Keratinocyte (primary cell): ENCODE measurements around the gene UGCG. TPM values are rescaled to one million over a fixed set of nuclear protein-coding genes. Genes with fewer than 3 reads are reported as not detected.

Source experiments
- DNase-seq: peaks from one replicate; pipeline ENCODE4 v3.0.0-alpha.2; 2011; ENCODE audit warnings: low read depth, missing footprints, low spot score
- FAIRE-seq: peaks from 2 replicates; lab custom pipeline; 2011; peaks lifted over from hg19 to GRCh38; lab: Jason Lieb, UNC
- H2AFZ ChIP-seq: 2 replicates; pipeline ENCODE4 v1.6.0; 2012; ENCODE audit warnings: low read length, control low read depth, inconsistent platforms; ENCODE audit not compliant: control insufficient read depth
- H3K27ac ChIP-seq: 2 replicates; pipeline ENCODE4 v1.5.1; 2011; ENCODE audit warnings: low read length; ENCODE audit not compliant: control insufficient read depth, insufficient read depth
- H3K27me3 ChIP-seq: 3 replicates; pipeline ENCODE4 v1.6.0; 2011; ENCODE audit warnings: low read length; ENCODE audit not compliant: control insufficient read depth, insufficient read depth; ENCODE audit errors: extremely low read depth
- H3K36me3 ChIP-seq, 2 experiments: 2 replicates in 1 of 2; 3 replicates in 1 of 2; pipeline ENCODE4 v1.5.1; 2011; ENCODE audit warnings: low read length in 2 of 2, mild to moderate bottlenecking in 1 of 2; ENCODE audit not compliant: control insufficient read depth in 2 of 2, insufficient read depth in 2 of 2; ENCODE audit errors: extremely low read depth in 1 of 2
- H3K4me1 ChIP-seq: 3 replicates; pipeline ENCODE4 v1.5.1; 2011; ENCODE audit warnings: low read length; ENCODE audit not compliant: control insufficient read depth, insufficient read depth; ENCODE audit errors: extremely low read depth
- H3K4me2 ChIP-seq: 3 replicates; pipeline ENCODE4 v1.6.0; 2011; ENCODE audit warnings: low read depth, low read length; ENCODE audit not compliant: control insufficient read depth, insufficient read depth; ENCODE audit errors: extremely low read depth
- H3K4me3 ChIP-seq, 3 experiments: fragments of 200-600 bp in 1 of 3; sonication (generic) in 1 of 3; 2 replicates in 2 of 3; 3 replicates in 1 of 3; pipeline ENCODE4 v1.5.1; 2011 to 2016; ENCODE audit warnings: low read length in 3 of 3, mild to moderate bottlenecking in 3 of 3, control low read depth in 2 of 3, inconsistent platforms in 1 of 3, low read depth in 1 of 3, mixed read lengths in 1 of 3, mixed run types in 1 of 3, moderate library complexity in 1 of 3; ENCODE audit not compliant: control insufficient read depth in 2 of 3, insufficient read depth in 2 of 3; ENCODE audit errors: extremely low read depth in 1 of 3
- H3K79me2 ChIP-seq: 2 replicates; pipeline ENCODE4 v1.6.0; 2012; ENCODE audit warnings: low read length; ENCODE audit not compliant: control insufficient read depth, insufficient read depth
- H3K9ac ChIP-seq: 3 replicates; pipeline ENCODE4 v1.6.0; 2011; ENCODE audit warnings: low read length; ENCODE audit not compliant: control insufficient read depth, insufficient read depth; ENCODE audit errors: extremely low read depth
- H3K9me1 ChIP-seq: 3 replicates; pipeline ENCODE4 v1.6.0; 2011; ENCODE audit warnings: low read length; ENCODE audit not compliant: control insufficient read depth, insufficient read depth; ENCODE audit errors: extremely low read depth
- H3K9me3 ChIP-seq: 2 replicates; pipeline ENCODE4 v1.5.1; 2012; ENCODE audit warnings: low read depth, low read length; ENCODE audit not compliant: control insufficient read depth
- H4K20me1 ChIP-seq: 3 replicates; pipeline ENCODE4 v1.6.0; 2011; ENCODE audit warnings: low read length; ENCODE audit not compliant: control insufficient read depth, insufficient read depth; ENCODE audit errors: extremely low read depth
- EZH2 ChIP-seq: IDR thresholded peaks from one replicate; pipeline ENCODE4 v1.6.1; 2012; ENCODE audit warnings: inconsistent platforms, mild to moderate bottlenecking, low read length, moderate library complexity
- dilution Hi-C: fragments of 300-500 bp; cut with MboI; formaldehyde crosslinking; loops from one replicate; pipeline ENCODE4 v1.7.0; 2020; ENCODE audit warnings: low sequenced_read_pairs; ENCODE audit not compliant: extremely low pct_ligation_motif_present
- polyA plus RNA-seq, 5 experiments: library from polyadenylated mRNA; depleted of rRNA in 3 of 5; stranded (reverse) in 3 of 5; stranded (forward) in 1 of 5; unstranded in 1 of 5; fragments of >200 nt; gene quantifications; 1 replicate in 1 of 5; 2 replicates in 3 of 5; 3 replicates in 1 of 5; pipeline versions ENCODE4 v1.2.1 to v1.2.3, GENCODE V29; 2011 to 2012; ENCODE audit warnings: missing spikeins in 2 of 5, low read depth in 1 of 5, low replicate concordance in 1 of 5
- TF ChIP-seq, protein P1 (sequence below), 3 experiments: IDR thresholded peaks in 1 of 3; conservative IDR thresholded peaks in 1 of 3; optimal IDR thresholded peaks in 1 of 3; 2 replicates in 2 of 3; 3 replicates in 1 of 3; pipeline versions ENCODE3 to v1.5.1; 2011; ENCODE audit warnings: low read length in 3 of 3, mild to moderate bottlenecking in 3 of 3, moderate library complexity in 2 of 3, control low read depth in 1 of 3, inconsistent platforms in 1 of 3; ENCODE audit not compliant: insufficient read depth in 2 of 3; ENCODE audit errors: extremely low read depth in 1 of 3

The UGCG gene
- polyA plus RNA-seq, 1 donor (not counting 4 experiments of a cell fraction or from before 2014, with no cell fraction given) = 49.8 TPM

DNA sequence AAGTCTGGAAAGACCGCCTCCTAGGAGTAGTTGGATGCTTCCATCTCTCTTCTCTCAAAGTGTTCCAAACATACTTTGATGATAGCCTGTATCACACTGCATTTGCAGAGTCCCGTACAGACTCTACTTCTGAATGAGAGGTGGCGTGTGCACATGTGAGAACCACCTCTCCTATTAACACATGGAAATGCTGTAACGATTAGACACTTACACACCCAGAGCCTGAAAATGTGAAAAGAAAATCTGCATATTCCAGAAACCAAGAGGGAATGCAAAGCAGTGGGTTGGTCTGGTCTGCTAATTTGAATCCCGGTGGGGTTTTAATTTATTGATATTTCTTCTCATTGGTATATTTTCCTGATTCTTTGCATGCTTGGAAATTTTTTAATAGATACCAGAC lies 10.5 kb downstream of the UGCG start:
- Histone ChIP-seq H3K4me1 (peaks cover 19% of the 10 kb centered on the region), H2AFZ (no peak overlapping the region), H3K9ac (no peak overlapping the region), H4K20me1 (peaks cover 9% of the 10 kb centered on the region), H3K4me3 (no peak overlapping the region), H3K27me3 (no peaks in the 10 kb centered on the region), H3K9me1 (peaks cover 3% of the 10 kb centered on the region), H3K4me2 (no peak overlapping the region), H3K27ac (no peak overlapping the region), H3K9me3 (no peaks in the 10 kb centered on the region), H3K36me3 (peaks cover 3 to 4% of the 10 kb centered on the region in 2 experiments), H3K79me2 (peaks cover 98% of the 10 kb centered on the region)
- no peak for FAIRE-seq
- DNase-seq = no peak
- TF ChIP-seq, protein P1, sequence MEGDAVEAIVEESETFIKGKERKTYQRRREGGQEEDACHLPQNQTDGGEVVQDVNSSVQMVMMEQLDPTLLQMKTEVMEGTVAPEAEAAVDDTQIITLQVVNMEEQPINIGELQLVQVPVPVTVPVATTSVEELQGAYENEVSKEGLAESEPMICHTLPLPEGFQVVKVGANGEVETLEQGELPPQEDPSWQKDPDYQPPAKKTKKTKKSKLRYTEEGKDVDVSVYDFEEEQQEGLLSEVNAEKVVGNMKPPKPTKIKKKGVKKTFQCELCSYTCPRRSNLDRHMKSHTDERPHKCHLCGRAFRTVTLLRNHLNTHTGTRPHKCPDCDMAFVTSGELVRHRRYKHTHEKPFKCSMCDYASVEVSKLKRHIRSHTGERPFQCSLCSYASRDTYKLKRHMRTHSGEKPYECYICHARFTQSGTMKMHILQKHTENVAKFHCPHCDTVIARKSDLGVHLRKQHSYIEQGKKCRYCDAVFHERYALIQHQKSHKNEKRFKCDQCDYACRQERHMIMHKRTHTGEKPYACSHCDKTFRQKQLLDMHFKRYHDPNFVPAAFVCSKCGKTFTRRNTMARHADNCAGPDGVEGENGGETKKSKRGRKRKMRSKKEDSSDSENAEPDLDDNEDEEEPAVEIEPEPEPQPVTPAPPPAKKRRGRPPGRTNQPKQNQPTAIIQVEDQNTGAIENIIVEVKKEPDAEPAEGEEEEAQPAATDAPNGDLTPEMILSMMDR (optimal IDR thresholded peaks at IDR 0.05 in 1 of 3, IDR thresholded peaks at IDR 0.05 in 1 of 3, conservative IDR thresholded peaks at IDR 0.05 in 1 of 3; ENCODE audit: extremely low read depth in 1 of 3, insufficient read depth in 2 of 3, low read length in 3 of 3) = no peak
- TF ChIP-seq EZH2 = no peak
- dilution Hi-C loops = no loop called here

DNA sequence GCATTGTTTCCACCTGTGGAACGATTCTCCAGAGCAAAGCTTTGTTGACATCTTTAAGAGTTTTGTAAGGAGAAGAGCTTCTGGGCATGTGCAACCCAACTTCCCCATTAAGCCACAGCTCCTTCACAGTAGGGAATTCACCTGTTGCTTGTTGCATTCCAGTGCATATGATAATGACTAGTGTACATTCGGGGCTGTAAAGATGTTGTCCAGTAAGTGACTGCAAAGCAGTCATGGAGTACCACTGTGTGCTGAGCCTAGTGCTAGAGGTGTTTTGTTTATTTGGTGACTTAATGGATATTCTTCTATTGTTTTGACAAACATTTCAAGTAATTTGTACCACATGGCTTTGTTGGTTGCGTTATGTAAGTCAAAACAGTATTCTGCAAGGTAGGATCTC lies 12.8 kb downstream of the UGCG start:
- no peak overlapping the region for H3K4me2 ChIP-seq
- H3K9ac ChIP-seq = no peak overlapping the region
- FAIRE-seq (no peak), DNase-seq (no peak)
- no peaks in the 10 kb centered on the region for H3K9me3 ChIP-seq
- no peaks in the 10 kb centered on the region for H3K9me1 ChIP-seq
- peaks cover 16% of the 10 kb centered on the region for H3K4me1 ChIP-seq
- no peak overlapping the region for H3K27ac ChIP-seq
- peaks cover 3 to 6% of the 10 kb centered on the region in 2 experiments for H3K36me3 ChIP-seq
- TF ChIP-seq EZH2 = no peak
- H3K79me2 ChIP-seq = peaks cover 98% of the 10 kb centered on the region
- no peaks in the 10 kb centered on the region for H3K27me3 ChIP-seq
- H2AFZ ChIP-seq = no peak overlapping the region
- H4K20me1 ChIP-seq = peaks cover 11% of the 10 kb centered on the region
- dilution Hi-C loops = no loop called here
- no peak overlapping the region for H3K4me3 ChIP-seq

DNA sequence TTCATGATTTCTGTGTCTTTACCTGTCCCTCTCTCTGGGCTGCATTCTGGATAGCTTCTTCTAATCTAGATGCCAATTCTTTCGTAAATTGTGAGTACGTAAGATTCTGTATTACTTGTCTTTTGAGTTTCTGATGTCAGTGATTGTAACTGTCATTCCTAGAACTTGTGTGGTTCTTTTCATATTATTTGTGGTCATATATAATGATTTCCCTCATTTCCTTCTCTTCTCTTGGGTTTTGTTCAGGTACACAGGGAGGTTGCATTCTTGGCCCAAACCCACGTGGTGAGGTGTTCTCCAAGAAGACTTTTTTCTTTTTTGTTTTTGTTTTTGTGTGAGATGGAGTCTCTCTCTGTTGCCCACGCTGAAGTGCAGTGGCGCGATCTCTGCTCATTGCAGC lies 13.8 kb downstream of the UGCG start:
- H3K9ac ChIP-seq = no peak overlapping the region
- H3K4me2 ChIP-seq = no peak overlapping the region
- no peak overlapping the region for H2AFZ ChIP-seq
- no peaks in the 10 kb centered on the region for H3K27me3 ChIP-seq
- peaks cover 16% of the 10 kb centered on the region for H3K4me1 ChIP-seq
- TF ChIP-seq, protein P1 (optimal IDR thresholded peaks at IDR 0.05 in 1 of 3, IDR thresholded peaks at IDR 0.05 in 1 of 3, conservative IDR thresholded peaks at IDR 0.05 in 1 of 3; ENCODE audit: extremely low read depth in 1 of 3, insufficient read depth in 2 of 3, low read length in 3 of 3) = no peak
- TF ChIP-seq EZH2 = no peak
- dilution Hi-C loops = no loop called here
- no peak overlapping the region for H3K4me3 ChIP-seq
- peaks cover 5 to 10% of the 10 kb centered on the region in 2 experiments for H3K36me3 ChIP-seq
- H3K79me2 ChIP-seq = peaks cover 98% of the 10 kb centered on the region
- peaks cover 11% of the 10 kb centered on the region for H4K20me1 ChIP-seq
- no peaks in the 10 kb centered on the region for H3K9me3 ChIP-seq
- no peak for FAIRE-seq
- no peaks in the 10 kb centered on the region for H3K9me1 ChIP-seq
- H3K27ac ChIP-seq = no peak overlapping the region
- no peak for DNase-seq
